AG04449 (cell line): ENCODE measurements around the gene LRSAM1.
"Not testable (repeated sequence)": the region's sequence is repeated elsewhere in the genome, so short reads cannot be mapped to it uniquely, and the experiment has no call there.

Experiments
- CTCF ChIA-PET: fragments of 350-600 bp; formaldehyde crosslinking; extraction: SDS; loops from one replicate; lab custom pipeline; 2021; ENCODE audit warnings: antibody characterized with exemption; lab: Yijun Ruan, JAX
- POLR2A ChIA-PET: fragments of 400-600, 350-600 bp; formaldehyde crosslinking; extraction: SDS; loops from one replicate; lab custom pipeline; 2020; ENCODE audit warnings: antibody characterized with exemption, inconsistent platforms; lab: Yijun Ruan, JAX
- DNase-seq: peaks from one replicate; pipeline ENCODE4 v3.0.0-alpha.2; 2010; ENCODE audit warnings: low read depth, low spot score
- H3K4me3 ChIP-seq: 2 replicates; pipeline ENCODE4 v1.5.1; 2011; ENCODE audit warnings: low read depth, mild to moderate bottlenecking, control low read depth, low read length
- TF ChIP-seq, protein P1 (sequence below): IDR thresholded peaks from one replicate; pipeline ENCODE4 v1.5.1; 2011; ENCODE audit warnings: mild to moderate bottlenecking, moderate library complexity, low read length, control low read depth, inconsistent platforms; ENCODE audit not compliant: insufficient read depth; ENCODE audit errors: missing control alignments

The LRSAM1 gene

DNA sequence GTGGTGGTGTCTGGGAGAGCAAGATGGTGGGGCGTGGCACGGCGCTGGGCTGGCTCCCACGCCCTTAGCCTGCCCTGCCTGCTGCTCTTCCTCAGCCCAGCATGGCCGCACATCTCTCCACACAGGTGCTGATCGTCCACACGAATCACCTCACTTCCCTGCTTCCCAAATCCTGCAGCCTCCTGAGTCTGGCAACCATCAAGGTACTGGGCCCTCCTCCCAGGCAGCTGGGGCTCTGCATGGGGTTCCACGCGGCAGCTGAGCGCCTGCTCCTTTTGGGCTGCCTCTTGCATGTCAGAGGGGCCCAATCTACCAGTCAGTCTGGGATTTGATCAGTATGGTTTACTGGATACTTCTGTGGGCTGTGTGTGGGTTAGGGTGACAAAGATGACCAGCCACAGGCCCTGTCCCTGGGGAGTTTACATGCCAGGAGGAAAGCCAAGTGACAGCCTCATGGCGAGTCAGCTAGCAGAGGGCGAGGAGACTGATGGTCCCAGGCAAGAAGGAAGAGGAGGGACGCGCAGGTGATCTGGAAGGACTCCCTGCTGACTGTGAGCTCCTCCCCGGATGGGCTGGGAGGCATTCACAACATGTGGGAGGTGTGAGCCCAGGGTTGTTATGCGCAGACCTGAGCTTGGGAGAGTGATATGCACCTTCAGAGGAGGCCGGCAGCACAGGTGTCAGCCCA lies 6.0 kb downstream of the LRSAM1 start:
- CTCF ChIA-PET, result no interaction called here
- no peak overlapping the region for H3K4me3 ChIP-seq
- TF ChIP-seq, protein P1, sequence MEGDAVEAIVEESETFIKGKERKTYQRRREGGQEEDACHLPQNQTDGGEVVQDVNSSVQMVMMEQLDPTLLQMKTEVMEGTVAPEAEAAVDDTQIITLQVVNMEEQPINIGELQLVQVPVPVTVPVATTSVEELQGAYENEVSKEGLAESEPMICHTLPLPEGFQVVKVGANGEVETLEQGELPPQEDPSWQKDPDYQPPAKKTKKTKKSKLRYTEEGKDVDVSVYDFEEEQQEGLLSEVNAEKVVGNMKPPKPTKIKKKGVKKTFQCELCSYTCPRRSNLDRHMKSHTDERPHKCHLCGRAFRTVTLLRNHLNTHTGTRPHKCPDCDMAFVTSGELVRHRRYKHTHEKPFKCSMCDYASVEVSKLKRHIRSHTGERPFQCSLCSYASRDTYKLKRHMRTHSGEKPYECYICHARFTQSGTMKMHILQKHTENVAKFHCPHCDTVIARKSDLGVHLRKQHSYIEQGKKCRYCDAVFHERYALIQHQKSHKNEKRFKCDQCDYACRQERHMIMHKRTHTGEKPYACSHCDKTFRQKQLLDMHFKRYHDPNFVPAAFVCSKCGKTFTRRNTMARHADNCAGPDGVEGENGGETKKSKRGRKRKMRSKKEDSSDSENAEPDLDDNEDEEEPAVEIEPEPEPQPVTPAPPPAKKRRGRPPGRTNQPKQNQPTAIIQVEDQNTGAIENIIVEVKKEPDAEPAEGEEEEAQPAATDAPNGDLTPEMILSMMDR, result no peak
- POLR2A ChIA-PET, result no interaction called here
- no peak for DNase-seq

DNA sequence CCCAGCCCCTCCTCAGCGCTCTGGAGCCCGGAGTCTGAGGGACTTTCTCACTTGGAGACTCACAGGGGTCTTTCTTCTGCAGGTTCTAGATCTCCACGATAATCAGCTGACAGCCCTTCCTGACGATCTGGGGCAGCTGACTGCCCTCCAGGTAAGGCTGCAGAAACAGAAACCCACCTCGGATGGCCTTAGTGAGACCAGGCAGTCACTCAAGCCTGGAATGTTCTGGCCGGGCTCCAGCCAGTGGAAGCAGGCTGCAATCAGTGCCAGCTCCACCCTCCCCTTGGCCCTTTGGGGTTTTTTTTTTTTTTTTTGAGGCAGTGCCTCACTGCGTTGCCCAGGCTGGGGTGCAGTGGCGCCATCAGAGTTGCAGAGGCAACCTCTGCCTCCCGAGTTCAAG lies 7.6 kb downstream of the LRSAM1 start:
- no peak overlapping the region for H3K4me3 ChIP-seq
- ChIA-PET CTCF (no interaction called here), POLR2A (no interaction called here)
- DNase-seq, result no peak
- TF ChIP-seq, protein P1, result no peak

DNA sequence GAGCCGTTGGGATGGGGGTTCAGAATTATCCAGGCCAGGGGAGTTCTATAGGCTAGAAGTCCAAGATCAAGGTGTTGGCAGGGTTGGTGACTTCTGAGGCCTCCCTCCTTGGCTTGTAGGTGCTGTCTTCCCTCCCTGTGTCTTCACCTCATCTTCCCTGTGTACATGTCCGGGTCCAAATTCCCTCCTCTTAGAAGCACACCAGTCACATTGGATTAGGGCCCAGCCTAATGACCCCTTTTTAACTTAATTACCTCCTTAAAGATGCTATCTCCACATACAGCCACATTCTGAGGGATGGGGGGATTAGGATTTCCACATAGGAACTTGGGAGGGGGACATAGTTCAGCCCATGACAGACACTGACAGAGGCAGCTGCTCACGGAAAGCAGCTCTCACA lies 12.1 kb downstream of the LRSAM1 start:
- H3K4me3 ChIP-seq, result no peak overlapping the region
- TF ChIP-seq, protein P1, result no peak
- DNase-seq, result no peak
- CTCF ChIA-PET, result interaction anchor here (0.6 to 1.9 kb wide), 3 partner anchors 10 to 271 kb away, joined by 3 to 7 read pairs (median 3); partner anchors contain the start of gene TOR2A
- POLR2A ChIA-PET, result no interaction called here

DNA sequence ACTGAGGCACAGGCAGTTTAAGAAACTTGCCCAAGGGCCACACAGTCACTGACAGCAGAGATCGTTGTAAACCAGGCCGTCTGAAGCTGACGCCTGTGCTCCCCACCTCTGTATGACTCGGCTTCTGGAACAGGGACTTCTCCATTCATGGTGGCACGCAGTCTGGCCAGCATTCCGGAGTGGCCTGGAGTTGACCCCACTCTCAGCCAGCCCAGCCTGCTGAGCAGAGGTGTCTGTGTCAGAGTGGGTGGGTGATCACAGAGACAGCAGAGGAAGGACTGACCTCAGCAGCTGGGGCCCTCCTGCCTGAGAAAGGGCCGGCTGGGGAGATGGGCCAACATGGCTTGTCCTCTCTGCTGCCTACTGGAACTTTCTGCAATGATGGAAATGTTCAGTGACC lies 12.6 kb downstream of the LRSAM1 start:
- CTCF ChIA-PET, result interaction anchor here (1.4 kb wide), 1 partner anchor 8 kb away, joined by 3 read pairs; no protein-coding TSS in a partner anchor
- TF ChIP-seq, protein P1, result no peak
- no peak overlapping the region for H3K4me3 ChIP-seq
- POLR2A ChIA-PET, result no interaction called here
- no peak for DNase-seq

DNA sequence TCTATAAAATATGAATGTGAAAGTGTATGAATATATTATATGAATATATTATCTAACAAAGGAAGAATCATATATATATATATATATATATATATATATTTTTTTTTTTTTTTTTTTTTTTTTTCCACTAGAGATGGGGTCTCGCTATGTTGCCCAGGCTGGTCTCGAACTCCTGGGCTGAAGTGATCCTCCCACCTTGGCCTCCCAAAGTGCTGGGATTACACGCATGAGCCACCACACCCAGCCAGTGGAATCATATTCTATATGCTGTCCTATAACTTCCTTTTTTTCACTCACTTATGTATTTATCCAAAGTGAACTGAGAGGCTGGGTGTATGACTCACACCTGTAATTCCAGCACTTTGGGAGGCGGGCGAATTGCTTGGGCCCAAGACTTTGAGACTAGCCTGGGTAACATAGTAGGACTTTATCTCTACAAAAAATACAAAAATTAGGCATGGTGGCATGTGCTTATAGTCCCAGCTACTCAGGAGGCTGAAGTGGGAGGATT lies 15.2 kb downstream of the LRSAM1 start:
- DNase-seq, CTCF ChIA-PET, POLR2A ChIA-PET, H3K4me3 ChIP-seq: not testable (repeated sequence)

DNA sequence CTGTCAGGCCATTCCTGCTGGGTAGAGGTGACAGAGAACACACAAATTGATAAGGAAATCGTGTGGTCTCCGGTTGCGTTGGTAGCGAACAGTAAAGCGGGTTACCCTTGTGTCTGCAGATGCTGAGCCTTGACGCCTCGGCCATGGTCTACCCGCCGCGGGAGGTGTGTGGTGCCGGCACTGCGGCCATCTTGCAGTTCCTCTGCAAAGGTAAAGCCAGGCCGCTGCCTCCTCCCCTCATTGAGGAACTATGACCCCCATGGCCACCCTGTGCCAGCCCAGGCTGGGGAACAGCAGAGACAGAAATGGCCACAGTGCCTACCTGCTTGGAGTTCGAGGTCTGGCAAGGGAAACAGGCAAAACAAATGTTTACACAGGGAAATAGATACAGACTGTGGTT lies 16.3 kb downstream of the LRSAM1 start:
- TF ChIP-seq, protein P1, result no peak
- ChIA-PET CTCF (interaction anchor here (1.4 kb wide), 1 partner anchor 12 kb away, joined by 5 read pairs; no protein-coding TSS in a partner anchor), POLR2A (no interaction called here)
- DNase-seq, result no peak
- H3K4me3 ChIP-seq, result no peak overlapping the region
